Activated T-helper 9 cell treated with anti-CD3 and anti-CD28 coated beads, Interleukin-2, amount 50 U/mL, for 16 hours (primary cell): Measurements from ENCODE around the gene STAMBP.

ENCODE experiments used
- DNase-seq: peaks from one replicate; pipeline ENCODE4 v3.0.0-alpha.2; 2020; ENCODE audit warnings: low read depth

The STAMBP gene

GRCh38 chr2:73906847-73907505, 78.2 kb downstream of the STAMBP start:
- no peak for DNase-seq

- peak; percentile 17 for DNase-seq
Measured at GRCh38 chr2:73907840-73908452, 79.2 kb downstream of the STAMBP start.

- no peak for DNase-seq
Measured at GRCh38 chr2:73908689-73909652, 80.2 kb downstream of the STAMBP start.

GRCh38 chr2:73910873-73911547, 82.2 kb downstream of the STAMBP start:
- DNase-seq = no peak

GRCh38 chr2:73911548-73912208, 82.9 kb downstream of the STAMBP start:
- DNase-seq = no peak

GRCh38 chr2:73913414-73914054, 84.8 kb downstream of the STAMBP start:
- DNase-seq = no peak

- no peak for DNase-seq
Measured at GRCh38 chr2:73914667-73915066, 85.9 kb downstream of the STAMBP start.

GRCh38 chr2:73915437-73915993, 86.8 kb downstream of the STAMBP start:
- DNase-seq = no peak

GRCh38 chr2:73916666-73917065, 87.9 kb downstream of the STAMBP start:
- DNase-seq = no peak

- no peak for DNase-seq
Measured at GRCh38 chr2:73917296-73917695, 88.5 kb downstream of the STAMBP start.

- DNase-seq = no peak
Measured at GRCh38 chr2:73917696-73918207, 89.0 kb downstream of the STAMBP start.

- no peak for DNase-seq
Measured at GRCh38 chr2:73918856-73919255, 90.1 kb downstream of the STAMBP start.

GRCh38 chr2:73919596-73920228, 91.0 kb downstream of the STAMBP start:
- DNase-seq = no peak

- peak; percentile 19 for DNase-seq
Measured at GRCh38 chr2:73920577-73921545, 92.1 kb downstream of the STAMBP start.

- no peak for DNase-seq
Measured at GRCh38 chr2:73921581-73921980, 92.8 kb downstream of the STAMBP start.

- DNase-seq = no peak
Measured at GRCh38 chr2:73922681-73923080, 93.9 kb downstream of the STAMBP start.
